GM06990 (cell line): ENCODE results near the gene CDKN1C.

Experiments
- DNase-seq: peaks from one replicate; pipeline ENCODE4 v3.0.0-alpha.2; 2011; ENCODE audit not compliant: insufficient read length; ENCODE audit errors: extremely low read depth
- H3K27me3 ChIP-seq: replicated peaks from 2 replicates; pipeline ENCODE4 v1.6.0; 2011; ENCODE audit warnings: low read length; ENCODE audit not compliant: control insufficient read depth, insufficient read depth
- H3K36me3 ChIP-seq: 2 replicates; pipeline ENCODE4 v1.5.1; 2011; ENCODE audit warnings: low read length; ENCODE audit not compliant: control insufficient read depth, insufficient read depth
- H3K4me3 ChIP-seq: replicated peaks from 2 replicates; pipeline ENCODE4 v1.5.1; 2011; ENCODE audit warnings: low read depth, mild to moderate bottlenecking, control low read depth, low read length
- CTCF ChIP-seq: IDR thresholded peaks from 2 replicates; pipeline ENCODE4 v1.5.1; 2011; ENCODE audit warnings: low read length, control low read depth, mild to moderate bottlenecking, inconsistent platforms; ENCODE audit not compliant: insufficient read depth, poor library complexity, severe bottlenecking

The CDKN1C gene

GRCh38 chr11:2928605-2929530, 43.3 kb upstream of the CDKN1C start, which contains the start of gene PHLDA2:
TSS of gene PHLDA2 (minus strand) at chr11:2929420. CDS start at chr11:2929364, 56 bp downstream.
- peak within 1 kb of the TSS; percentile 62 for H3K4me3 ChIP-seq
- no peak for TF ChIP-seq CTCF

GRCh38 chr11:2927851-2928604, 42.5 kb upstream of the CDKN1C start:
- no peak for DNase-seq
- Histone ChIP-seq H3K27me3 (no peaks in the 10 kb centered on the region; the same call in 1 of the 2 replicates), H3K36me3 (no peaks in the 10 kb centered on the region), H3K4me3 (no peak overlapping the region)
- no peak for TF ChIP-seq CTCF

More at GRCh38 chr11:2928605-2929530, 43.3 kb upstream of the CDKN1C start, which contains the start of gene PHLDA2:
- H3K36me3 ChIP-seq: no peaks in the 10 kb centered on the region
- no peaks in the 10 kb centered on the region; the same call in 1 of the 2 replicates for H3K27me3 ChIP-seq
- DNase-seq: peak; percentile 46

GRCh38 chr11:2927121-2927800, 41.7 kb upstream of the CDKN1C start:
- H3K27me3 ChIP-seq: no peaks in the 10 kb centered on the region; the same call in 1 of the 2 replicates
- no peak for TF ChIP-seq CTCF
- DNase-seq: no peak
- no peaks in the 10 kb centered on the region for H3K36me3 ChIP-seq
- H3K4me3 ChIP-seq: no peak overlapping the region

- H3K36me3 ChIP-seq: no peaks in the 10 kb centered on the region
- DNase-seq: no peak
- TF ChIP-seq CTCF: no peak
- H3K27me3 ChIP-seq: no peaks in the 10 kb centered on the region; the same call in 1 of the 2 replicates
- no peak overlapping the region for H3K4me3 ChIP-seq
Measured at GRCh38 chr11:2926611-2927051, 41.1 kb upstream of the CDKN1C start.
